GM12873 (cell line): ENCODE data around the gene WFIKKN1.
A peak's percentile ranks its signal among the peaks of the same experiment; 100 is the strongest.

Source experiments
- CTCF ChIP-seq: IDR thresholded peaks from 2 replicates; pipeline ENCODE4 v1.5.1; 2012; ENCODE audit warnings: low read depth, mild to moderate bottlenecking, moderate library complexity, low read length, control low read depth; ENCODE audit not compliant: insufficient read depth; ENCODE audit errors: missing control alignments

Gene WFIKKN1

GRCh38 chr16:658679-659571 lies 28.1 kb downstream of the WFIKKN1 start:
- TF ChIP-seq CTCF, result no peak

- no peak for TF ChIP-seq CTCF
Measured at GRCh38 chr16:659618-660017, 28.8 kb downstream of the WFIKKN1 start.

GRCh38 chr16:660132-660458 lies 29.3 kb downstream of the WFIKKN1 start:
- TF ChIP-seq CTCF, result no peak

GRCh38 chr16:660459-661183 lies 29.8 kb downstream of the WFIKKN1 start:
- TF ChIP-seq CTCF, result peak; percentile 61

- TF ChIP-seq CTCF, result no peak
Measured at GRCh38 chr16:661184-661821, 30.5 kb downstream of the WFIKKN1 start.

GRCh38 chr16:662095-662494 lies 31.3 kb downstream of the WFIKKN1 start:
- no peak for TF ChIP-seq CTCF

- TF ChIP-seq CTCF, result no peak
Measured at GRCh38 chr16:662597-662996, 31.8 kb downstream of the WFIKKN1 start.
